Activated CD8-positive, alpha-beta memory T cell treated with anti-CD3 and anti-CD28 coated beads, Interleukin-2, amount 50 U/mL, for 48 hours (primary cell): Measurements from ENCODE around the gene AR.

Experiments used
- DNase-seq: peaks from one replicate; pipeline ENCODE4 v3.0.0-alpha.2; 2020

The AR gene

DNA sequence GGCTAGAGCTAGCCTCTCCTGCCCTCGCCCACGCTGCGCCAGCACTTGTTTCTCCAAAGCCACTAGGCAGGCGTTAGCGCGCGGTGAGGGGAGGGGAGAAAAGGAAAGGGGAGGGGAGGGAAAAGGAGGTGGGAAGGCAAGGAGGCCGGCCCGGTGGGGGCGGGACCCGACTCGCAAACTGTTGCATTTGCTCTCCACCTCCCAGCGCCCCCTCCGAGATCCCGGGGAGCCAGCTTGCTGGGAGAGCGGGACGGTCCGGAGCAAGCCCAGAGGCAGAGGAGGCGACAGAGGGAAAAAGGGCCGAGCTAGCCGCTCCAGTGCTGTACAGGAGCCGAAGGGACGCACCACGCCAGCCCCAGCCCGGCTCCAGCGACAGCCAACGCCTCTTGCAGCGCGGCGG lies at the start of gene AR:
Gene AR, plus strand, starts transcription at position 204 of the 400 bp plus-strand sequence. CDS start 1,126 bp downstream, outside the sequence.
- no peak for DNase-seq

DNA sequence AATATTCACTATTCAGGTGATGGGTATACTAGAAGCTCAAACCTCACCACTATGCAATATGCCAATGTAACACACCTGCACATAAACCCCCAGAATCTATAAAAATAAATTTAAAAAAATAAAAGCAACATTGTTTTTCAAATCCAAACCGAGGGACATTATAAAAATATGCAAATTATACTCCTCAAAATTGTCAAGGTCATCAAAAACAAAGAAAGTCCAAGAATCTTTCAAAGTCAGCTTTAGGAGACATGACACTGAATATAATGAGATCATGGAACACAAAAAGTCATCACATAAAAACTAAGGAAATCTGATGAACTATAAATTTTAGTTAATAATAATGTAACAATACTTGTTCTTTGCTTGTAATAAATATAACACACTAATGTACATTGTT lies 43.2 kb upstream of the AR start:
- no peak for DNase-seq

DNA sequence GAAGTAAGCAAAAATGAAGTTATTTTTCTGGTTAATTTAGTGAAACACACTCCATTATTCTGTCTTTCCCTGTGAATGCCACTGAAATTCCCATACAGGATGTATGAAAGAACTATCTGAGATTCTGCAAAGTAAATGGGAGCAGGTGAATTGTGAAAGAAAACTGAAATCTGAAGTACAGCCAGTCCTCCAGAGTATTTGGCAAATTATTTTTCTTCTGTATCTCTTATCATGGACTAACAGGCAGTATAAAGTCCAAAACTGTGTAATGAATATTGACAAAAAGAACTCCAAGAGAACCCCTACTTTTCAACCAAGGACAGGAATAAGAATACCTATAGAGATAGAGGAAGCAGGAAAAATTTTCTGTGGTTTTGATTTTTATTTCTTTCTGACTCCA lies 40.8 kb upstream of the AR start:
- DNase-seq = no peak

- no peak for DNase-seq
These were observed 40.4 kb upstream of the AR start for GRCh38 chrX:67503453-67503852.

GRCh38 chrX:67520671-67521070 lies 23.1 kb upstream of the AR start:
- no peak for DNase-seq

DNA sequence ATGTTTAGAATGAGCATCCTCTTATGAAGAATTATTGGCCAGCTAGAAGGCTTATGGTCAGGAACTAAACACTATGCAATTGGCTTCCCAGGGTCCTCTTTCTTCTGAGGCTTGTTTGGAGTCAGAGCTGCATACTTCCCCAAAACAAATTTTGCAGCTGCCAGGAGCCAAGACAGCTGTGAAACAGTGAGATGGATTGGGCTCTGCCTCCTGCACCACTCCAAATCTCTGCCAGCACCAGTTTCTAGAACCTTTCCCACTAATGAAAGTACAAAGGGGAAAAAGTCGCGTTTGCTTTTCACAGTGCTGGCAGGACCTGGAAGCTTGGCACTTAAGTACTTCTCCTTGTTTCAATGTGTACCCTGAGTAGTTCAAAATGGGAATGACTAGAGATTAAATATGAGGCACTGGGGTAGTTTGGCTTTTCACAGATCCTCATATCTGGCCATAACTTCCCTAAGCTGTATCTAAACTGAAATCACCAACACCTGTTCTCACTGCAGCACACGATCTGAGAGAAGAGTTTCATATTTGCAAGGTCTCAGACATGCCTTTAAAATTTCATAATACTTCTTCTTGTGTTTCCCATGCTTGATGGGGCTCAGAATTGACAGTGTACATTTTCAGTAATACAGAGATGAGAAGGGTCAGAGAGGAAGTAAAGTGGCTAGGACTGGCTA lies 20.7 kb upstream of the AR start:
- no peak for DNase-seq

DNA sequence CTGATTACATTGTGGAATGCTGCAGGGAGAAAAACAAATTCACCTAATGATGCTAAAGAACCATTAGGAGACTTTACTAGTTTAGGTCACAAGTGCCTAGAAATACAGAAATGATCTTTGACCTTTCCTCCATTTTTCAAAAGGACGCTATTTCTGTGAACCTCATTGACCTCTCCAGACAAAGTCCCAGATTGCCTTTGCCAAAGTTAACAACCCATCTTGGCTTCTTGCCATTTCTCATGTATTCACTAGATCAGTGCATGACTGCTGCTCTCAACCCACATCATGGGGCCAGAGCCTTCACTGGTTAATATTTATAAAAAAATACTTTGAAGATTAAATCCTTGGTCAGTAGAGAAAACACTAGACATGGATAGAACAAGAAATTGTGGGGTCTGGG lies 19.9 kb upstream of the AR start:
- DNase-seq = no peak

- DNase-seq = no peak
These were observed 19.4 kb upstream of the AR start for GRCh38 chrX:67524428-67524827.

GRCh38 chrX:67524950-67525691 lies 18.7 kb upstream of the AR start:
- DNase-seq = no peak

- no peak for DNase-seq
These were observed 7.3 kb upstream of the AR start for GRCh38 chrX:67536564-67536963.

DNA sequence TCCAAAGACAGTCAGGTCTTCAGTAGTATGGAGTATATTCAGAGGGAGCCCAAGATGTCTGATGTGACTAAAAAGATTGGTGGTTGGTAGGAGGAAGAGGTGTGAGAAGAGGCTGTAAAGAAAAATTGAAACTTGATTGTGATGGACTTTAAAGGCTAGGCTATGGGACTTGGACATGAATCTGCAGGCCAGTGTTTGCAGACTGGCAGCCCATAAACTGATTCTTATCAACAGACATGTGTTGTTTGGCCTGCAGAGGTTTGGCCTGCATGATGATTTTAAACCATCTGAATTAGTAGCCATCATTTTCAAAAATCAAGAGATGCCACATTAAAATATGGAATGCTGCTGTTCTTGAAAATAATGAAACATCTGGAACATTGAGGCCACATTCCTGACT lies 5.4 kb upstream of the AR start:
- DNase-seq = no peak

GRCh38 chrX:67544281-67545035 lies 637 bp downstream of the AR start:
- DNase-seq = no peak

- no peak for DNase-seq
These were observed 1.4 kb downstream of the AR start for GRCh38 chrX:67545036-67545821.

DNA sequence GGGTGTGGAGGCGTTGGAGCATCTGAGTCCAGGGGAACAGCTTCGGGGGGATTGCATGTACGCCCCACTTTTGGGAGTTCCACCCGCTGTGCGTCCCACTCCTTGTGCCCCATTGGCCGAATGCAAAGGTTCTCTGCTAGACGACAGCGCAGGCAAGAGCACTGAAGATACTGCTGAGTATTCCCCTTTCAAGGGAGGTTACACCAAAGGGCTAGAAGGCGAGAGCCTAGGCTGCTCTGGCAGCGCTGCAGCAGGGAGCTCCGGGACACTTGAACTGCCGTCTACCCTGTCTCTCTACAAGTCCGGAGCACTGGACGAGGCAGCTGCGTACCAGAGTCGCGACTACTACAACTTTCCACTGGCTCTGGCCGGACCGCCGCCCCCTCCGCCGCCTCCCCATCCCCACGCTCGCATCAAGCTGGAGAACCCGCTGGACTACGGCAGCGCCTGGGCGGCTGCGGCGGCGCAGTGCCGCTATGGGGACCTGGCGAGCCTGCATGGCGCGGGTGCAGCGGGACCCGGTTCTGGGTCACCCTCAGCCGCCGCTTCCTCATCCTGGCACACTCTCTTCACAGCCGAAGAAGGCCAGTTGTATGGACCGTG lies 2.2 kb downstream of the AR start:
- DNase-seq = no peak

- no peak for DNase-seq
These were observed 2.9 kb downstream of the AR start for GRCh38 chrX:67546496-67547423.

DNA sequence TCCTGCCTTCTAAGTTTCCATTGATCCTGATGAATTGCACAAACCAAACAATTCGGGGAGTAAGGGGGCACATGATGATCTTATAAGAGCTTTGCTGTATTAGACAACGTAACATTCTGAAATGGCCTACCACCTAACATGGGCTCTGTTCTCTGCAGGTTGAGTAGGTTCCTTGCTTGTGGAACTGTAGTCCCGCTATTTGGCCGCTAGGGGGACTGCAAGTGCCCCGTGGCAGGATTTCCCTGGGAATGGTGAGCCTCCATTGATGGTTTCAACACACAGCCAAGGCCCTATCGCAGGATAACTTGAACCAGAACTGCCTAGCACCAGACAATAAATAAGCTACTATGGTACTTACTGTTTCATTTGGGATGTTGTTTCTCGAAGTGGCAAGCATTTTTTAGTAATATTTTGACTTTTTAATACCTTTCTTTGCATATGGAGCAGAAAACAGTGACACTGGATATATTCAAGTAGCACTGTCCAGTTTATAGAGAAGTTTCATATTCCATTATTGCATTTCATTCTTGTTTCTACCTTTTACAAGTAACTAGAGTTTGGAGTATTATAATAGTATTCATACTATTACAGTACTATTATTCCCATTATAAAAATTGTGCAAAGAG lies 11.9 kb downstream of the AR start:
- peak; percentile 47 for DNase-seq

GRCh38 chrX:67558267-67558666 lies 14.4 kb downstream of the AR start:
- no peak for DNase-seq

DNA sequence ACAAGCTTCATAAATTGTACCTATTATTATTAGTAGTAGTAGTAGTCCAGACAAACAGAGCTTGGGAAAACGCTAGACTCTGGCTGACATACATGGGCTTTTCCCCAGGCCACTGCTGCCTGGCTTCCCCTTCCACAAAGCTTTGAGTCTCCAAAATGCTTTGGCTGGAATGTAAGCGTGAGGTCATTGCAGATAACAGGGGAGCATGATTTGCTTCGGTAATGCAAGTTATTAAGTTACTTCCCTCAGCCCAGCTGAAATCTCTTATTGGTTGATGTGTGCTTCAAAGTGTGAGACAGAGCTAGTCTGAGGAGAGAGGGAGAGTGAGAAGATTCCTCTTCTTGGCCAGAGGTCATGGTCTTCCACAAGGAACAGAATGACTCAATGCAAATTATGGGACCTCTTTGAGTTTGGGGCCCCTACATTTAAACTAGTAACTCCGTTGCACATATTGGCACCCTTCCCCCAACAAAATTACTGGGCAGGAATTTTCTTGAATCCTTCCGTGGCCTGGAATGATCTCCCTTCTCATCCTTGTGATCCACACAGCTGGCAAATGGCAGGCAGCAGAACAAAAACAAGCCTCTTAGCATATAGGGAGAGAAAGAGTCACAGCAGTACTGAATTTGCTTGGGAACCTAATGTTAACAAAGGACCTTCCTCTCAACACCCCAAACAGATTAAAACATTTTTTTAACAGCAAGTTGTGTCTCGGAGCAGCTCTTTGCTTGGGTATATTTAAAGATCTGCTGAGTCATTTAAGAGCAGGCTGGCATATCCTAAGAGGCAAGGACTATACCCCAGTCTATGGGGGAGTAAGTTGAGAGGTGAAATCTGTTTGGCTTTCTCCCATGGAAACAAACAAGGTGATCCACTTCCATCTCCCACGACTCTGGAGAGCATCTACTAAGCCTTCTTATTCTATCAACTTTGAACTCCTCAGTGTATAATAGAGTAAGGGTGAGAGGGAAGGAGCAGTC lies 19.9 kb downstream of the AR start:
- no peak for DNase-seq

DNA sequence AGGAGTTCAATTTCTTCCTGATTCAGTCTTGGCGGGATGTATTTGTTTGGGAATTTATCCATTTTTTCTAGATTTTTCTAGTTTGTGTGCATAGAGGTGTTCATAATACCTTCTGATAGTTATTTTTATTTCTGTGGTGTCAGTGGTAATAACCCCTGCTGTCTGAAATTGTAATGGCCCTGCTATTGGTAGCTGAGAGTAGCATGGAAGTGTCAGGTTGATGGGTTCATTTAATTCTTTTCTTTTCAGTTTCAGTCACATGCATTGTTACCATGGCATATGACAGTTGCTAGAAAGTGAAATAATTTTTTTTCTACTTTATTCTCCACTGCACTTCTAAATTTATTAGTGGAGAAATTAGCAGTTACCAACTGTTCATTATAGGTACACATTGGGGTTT lies 20.7 kb downstream of the AR start:
- no peak for DNase-seq

DNA sequence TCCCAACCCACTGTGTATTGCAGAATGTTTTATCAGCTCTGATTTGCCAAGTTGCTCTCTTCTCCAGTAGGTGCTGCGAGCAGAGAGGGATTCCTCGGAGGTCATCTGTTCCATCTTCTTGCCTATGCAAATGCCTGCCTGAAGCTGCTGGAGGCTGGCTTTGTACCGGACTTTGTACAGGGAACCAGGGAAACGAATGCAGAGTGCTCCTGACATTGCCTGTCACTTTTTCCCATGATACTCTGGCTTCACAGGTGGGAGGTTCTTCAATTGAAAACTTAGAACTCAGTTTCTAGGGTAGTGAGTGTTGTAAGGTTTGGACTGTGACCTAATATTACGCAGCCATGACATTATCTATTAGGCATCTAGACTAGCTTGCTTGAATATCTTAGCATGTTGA lies 24.9 kb downstream of the AR start:
- DNase-seq = no peak
